Stimulated activated CD8-positive, alpha-beta memory T cell treated with anti-CD3 and anti-CD28 coated beads, Interleukin-2, amount 100 ng/mL, for 48 hours (primary cell): ENCODE measurements around the gene KCNJ3.
"Not testable (repeated sequence)": the region's sequence is repeated elsewhere in the genome, so short reads cannot be mapped to it uniquely, and the experiment has no call there.

Experiments
- DNase-seq, 2 donors: peaks; one replicate each; pipeline ENCODE4 v3.0.0-alpha.2; 2020; ENCODE audit warnings: low read depth in 2 of 2

KCNJ3 gene

GRCh38 chr2:154837035-154837434, 138.5 kb downstream of the KCNJ3 start:
- no peak for DNase-seq

GRCh38 chr2:154844513-154844912, 146.0 kb downstream of the KCNJ3 start:
- DNase-seq: no peak

DNA sequence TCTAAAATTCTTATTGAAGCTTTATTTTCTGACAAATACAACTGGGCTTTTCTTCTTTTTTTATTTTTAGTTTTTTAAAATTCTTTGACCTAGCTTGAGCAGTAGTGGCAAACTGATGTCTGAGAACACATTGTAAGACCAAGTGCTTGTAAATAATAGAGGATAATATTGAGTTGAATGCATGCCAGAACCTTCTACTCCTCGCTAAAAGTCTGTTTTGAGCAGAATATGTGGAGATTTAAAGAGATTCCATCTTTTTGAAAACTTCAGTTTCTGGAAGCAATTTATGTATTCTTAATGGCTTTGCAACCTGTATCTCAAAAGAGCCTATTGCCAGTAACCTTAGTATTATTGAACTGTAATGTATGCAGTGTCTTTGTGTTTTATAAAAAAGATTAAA, 148.3 kb downstream of the KCNJ3 start:
- DNase-seq: no peak

GRCh38 chr2:154849482-154849881, 151.0 kb downstream of the KCNJ3 start:
- DNase-seq: no peak

GRCh38 chr2:154850532-154850931, 152.0 kb downstream of the KCNJ3 start:
- DNase-seq: no peak

GRCh38 chr2:154855138-154855537, 156.6 kb downstream of the KCNJ3 start:
- no peak for DNase-seq

GRCh38 chr2:154867151-154867550, 168.7 kb downstream of the KCNJ3 start:
- not testable (repeated sequence) for DNase-seq

- DNase-seq: no peak
Observed at GRCh38 chr2:154875999-154876398, 177.5 kb downstream of the KCNJ3 start.

- no peak for DNase-seq
Observed at GRCh38 chr2:154882725-154883124, 184.2 kb downstream of the KCNJ3 start.

GRCh38 chr2:154886316-154886715, 187.8 kb downstream of the KCNJ3 start:
- DNase-seq: no peak

DNA sequence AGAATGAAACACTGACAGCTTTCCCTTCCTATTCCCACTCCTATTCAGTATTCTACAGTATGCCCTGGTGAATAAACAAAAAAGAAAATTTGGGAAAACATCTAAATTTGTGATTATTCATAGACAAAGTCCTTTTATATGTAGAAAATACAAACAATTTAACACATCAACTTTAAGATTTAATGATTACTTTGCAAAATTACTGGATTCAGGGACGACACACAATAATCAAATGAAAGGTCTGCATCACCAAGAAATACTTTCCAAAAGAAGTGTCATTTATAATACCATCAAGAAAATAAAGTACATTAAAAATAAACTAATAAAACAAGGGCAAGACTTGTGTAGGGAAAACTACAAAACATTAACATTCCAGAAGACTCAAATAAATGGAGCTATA, 199.8 kb downstream of the KCNJ3 start:
- DNase-seq: no peak

DNA sequence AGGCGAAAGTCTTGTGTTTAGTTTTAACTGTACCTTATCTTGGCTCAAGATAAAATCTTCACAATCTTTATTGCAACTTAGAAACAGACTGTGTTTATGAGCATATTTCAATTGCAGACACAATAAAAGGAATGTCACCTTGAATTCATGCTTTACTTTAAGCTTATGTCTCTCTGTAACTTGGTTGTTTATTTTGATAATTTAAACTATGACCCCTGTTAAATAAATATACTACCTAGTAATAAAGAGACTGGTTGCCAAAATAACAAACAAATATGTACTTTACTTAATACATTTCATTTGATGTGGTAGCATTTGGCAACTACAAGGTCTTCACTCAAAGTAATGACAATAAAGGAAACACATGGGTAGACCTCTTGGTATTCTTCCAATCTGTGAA, 202.6 kb downstream of the KCNJ3 start:
- DNase-seq: no peak
